HG02678 (cell line): ENCODE measurements around the gene DDX28.

Experiments
- ATAC-seq: cut with Tn5 transposase; IDR thresholded peaks from one replicate; pipeline ENCODE4 v1.9.1; 2021; ENCODE audit warnings: mild to moderate bottlenecking, moderate library complexity; ENCODE audit not compliant: unreplicated experiment

The DDX28 gene

DNA sequence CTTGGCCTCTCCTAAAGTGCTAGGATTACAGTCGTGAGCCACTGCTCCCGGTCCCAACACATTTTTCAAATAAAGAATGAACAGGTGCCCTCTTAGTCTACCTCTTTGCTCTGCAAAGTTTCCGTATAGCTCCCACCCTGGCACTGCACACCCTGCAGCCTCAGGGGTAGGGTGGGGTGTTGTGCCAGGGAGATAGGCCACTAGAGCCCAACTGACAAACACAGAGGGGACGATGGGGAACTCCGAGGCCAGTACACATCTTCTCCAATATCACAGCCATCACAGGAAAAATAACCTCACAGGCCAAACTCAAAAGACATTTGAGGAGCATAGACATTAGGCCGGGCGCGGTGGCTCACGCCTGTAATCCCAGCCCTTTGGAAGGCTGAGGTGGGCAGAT, 51.9 kb downstream of the DDX28 start:
- no peak for ATAC-seq
